Left lobe of liver (tissue), 2 donors: ENCODE data around the gene IL1RL1. TPM values are rescaled to one million over a fixed set of nuclear protein-coding genes. Genes with fewer than 3 reads are reported as not detected.
"Not testable (repeated sequence)": the region's sequence is repeated elsewhere in the genome, so short reads cannot be mapped to it uniquely, and the experiment has no call there.

Experiments used
- ATAC-seq: fragments of 200-7000 bp; cut with Tn5 transposase; one replicate; pipeline ENCODE4 v1.9.1; 2020; ENCODE audit warnings: mild to moderate bottlenecking, moderate library complexity
- DNase-seq: peaks from one replicate; pipeline ENCODE4 v3.0.0-alpha.2; 2020; ENCODE audit warnings: low spot score
- total RNA-seq: library from RNA; stranded (reverse); gene quantifications from one replicate; pipeline ENCODE4 v1.2.1, GENCODE V29; 2021
- donor health status: DM: no; HTN: no; CAD: no; lungs with moderate emphysema.
- donor health status: DM: no; HTN: yes; CAD: no.

IL1RL1 gene
- total RNA-seq, 1 donor from 2014 or later = 2.6 TPM

DNA sequence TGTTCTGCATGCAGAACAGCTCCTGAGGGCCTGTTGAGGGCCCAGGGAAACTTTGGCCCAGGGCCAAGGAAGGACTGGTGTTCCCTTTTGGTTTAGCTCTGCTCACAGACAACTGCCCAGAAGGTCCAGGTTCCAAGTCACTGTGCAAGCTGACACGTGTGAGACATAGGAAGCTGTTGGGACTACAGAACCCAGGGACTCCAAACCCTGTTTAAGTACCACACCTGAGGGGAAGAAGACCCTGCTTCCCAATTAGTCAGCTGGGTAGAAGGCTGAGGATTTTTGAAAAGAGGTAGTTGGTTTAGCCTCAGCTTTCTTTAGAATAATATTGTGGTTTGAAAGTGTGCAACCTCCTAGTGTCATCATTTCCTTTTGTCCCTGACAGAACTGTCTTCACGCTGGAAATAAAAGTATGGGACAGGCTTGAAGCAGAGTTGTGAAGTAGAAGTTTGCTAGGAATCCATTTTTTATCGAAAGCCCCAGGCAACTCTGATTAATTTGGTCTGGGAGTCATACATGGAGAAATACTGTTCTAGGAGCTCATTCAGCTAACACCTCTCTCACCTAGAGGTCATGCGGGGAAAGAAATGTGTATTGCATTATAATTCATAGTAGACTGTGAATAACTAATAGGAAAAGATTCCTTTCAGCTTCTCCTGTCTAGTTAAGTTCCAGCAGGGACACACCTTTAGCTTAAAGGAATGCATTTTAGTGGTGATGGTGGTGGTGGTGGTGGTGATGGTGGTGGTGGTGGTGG lies 19.9 kb upstream of the IL1RL1 start:
- DNase-seq (no peak), ATAC-seq (no peak)

- no peak for DNase-seq
- no peak for ATAC-seq
Measured at GRCh38 chr2:102294802-102295489, 16.4 kb upstream of the IL1RL1 start.

GRCh38 chr2:102295566-102295965 lies 15.8 kb upstream of the IL1RL1 start:
- no peak for ATAC-seq
- no peak for DNase-seq

DNA sequence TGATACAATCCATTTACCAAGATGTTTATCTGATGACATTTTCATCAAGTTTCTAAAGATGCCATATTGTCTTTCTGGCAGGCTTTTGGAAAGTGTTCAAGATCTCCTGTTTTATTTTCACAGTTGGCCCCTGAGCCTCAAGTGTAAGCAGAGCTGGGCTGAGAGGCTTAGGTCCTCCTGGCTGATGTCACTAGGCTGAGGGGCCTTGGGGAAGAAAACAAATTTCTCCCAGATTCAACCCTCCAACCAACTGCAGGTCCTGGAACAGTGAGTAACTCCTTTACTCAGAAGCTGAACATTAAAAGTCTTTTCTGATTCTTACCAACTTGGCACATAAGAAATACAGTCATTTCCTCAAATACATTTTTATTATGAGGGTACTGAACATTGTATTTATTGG lies 14.9 kb upstream of the IL1RL1 start:
- DNase-seq (no peak), ATAC-seq (no peak)

DNA sequence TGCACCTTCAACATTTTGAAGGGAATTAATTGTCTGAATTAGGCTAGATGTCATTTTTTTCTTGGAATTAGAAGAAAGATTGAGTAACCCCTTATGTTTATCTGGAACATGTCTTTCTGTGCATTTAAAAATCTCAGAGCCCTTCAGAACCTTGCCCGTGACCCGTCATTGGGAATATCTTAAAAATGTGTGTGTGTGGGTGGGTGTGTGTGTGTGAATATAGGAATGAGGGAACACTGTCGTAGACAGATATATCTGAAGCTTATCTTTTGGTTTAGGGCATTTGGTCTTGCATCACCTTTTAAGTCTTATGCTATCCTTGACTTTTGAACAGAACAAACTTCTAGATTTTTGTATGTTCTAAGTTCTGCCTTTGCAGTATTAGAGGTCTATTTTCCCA lies 13.5 kb upstream of the IL1RL1 start:
- ATAC-seq (no peak), DNase-seq (no peak)

DNA sequence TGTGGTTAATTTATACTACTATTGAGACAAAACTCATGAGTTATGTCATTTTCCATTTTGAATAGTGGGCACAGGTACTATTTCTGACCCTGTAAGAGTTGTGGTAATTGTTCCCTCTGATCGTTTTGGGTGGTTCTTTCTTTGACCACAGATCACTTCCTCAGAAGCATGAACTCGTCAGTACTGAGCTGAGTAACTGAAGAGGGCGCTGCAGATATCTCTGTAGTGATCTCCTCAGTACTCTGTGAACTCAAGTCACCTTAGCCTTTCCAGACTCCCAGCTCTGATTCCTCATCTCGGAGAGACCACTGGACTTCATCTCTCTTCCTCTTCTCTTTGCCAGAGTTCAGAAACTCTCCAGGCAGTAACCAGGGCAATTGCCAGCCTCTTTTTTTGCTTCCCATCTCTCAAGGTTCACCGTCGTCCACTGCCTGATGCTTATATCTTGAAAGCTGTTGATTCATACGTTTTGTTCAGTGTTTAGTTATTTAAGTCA lies 9.4 kb upstream of the IL1RL1 start:
- no peak for DNase-seq
- ATAC-seq = peak; percentile 39

- no peak for ATAC-seq
Measured at GRCh38 chr2:102302458-102302857, 8.9 kb upstream of the IL1RL1 start.

DNA sequence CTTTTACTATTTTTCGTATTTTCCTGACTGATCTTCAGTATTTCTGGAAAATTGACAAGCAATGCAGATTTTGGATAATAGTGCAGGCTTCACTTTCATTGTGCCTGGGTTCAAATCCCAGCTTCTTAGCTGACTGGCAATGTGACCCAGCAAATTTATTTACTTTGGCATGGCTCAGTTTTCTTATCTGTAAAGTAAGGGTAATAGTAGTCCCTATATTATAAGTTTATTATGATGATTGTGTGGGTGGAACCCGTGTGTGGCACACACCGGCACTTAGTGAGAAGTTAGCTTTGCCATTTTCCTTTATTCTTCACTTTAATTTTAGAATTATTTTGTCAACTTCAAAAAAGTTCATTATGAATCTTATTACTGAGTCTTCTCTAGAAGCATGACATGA lies 7.8 kb upstream of the IL1RL1 start:
- DNase-seq (no peak), ATAC-seq (no peak)

More at GRCh38 chr2:102302458-102302857, 8.9 kb upstream of the IL1RL1 start:
- DNase-seq = no peak

- no peak for DNase-seq
- no peak for ATAC-seq
Measured at GRCh38 chr2:102304268-102304667, 7.1 kb upstream of the IL1RL1 start.

DNA sequence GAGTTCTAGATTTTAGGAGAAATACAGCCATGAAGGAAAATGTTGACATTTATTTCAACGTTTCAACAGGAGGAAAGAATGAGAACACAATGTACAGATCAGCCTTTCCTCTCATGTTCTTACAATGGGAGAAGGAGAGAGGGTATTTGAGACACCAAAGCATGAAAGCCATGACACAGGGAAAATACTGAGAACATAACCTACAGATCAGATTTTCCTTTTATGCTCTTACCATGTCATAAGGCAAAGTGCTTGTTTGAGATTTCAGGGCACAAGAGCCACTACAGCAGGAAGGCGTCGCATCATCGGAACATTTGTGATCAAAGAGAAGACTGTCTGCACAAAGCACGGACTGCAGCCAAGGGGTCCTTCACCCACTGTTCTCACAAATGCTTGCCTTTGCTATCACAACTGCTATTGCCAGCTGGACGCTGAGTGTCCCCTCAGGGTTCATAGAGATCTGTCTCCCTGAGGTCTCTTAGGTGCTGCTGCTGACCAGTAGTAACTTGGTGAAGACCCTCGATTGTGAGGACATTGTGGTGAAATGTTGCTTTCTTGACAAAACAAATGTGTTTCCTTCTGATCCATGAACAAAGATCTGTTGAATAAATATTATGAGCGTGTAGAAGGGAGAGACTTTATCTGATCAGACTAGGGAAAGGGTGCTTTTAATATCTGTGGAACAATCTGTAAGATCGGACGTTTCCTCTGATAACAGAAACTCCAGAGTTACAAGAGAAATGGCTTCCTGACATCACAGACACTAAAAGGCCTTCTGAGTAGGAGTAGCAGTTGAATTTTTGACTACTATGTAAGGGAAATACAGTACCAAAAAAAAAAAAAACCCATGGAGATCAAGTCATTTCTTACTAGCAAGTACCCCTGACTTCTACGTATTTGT lies 6.4 kb upstream of the IL1RL1 start:
- ATAC-seq = no peak
- no peak for DNase-seq

DNA sequence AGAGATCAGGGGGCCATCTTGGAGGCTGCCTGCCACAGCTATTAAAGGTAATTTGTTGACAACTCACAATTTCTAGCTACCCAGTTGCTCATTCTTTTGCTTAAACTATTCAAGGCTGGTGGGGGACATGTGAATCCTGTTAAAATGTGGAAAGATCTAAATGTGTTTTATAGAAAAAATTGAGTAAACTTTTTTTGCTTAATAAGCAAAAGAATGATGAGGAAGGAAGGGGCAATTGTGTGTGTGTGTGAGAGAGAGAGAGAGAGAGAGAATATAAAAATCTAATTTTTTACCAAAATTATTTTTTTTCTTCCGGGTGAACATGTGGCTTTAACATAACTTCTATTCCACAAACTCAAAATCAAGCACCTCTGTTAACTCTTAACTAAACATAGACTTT lies 5.2 kb upstream of the IL1RL1 start:
- no peak for DNase-seq

DNA sequence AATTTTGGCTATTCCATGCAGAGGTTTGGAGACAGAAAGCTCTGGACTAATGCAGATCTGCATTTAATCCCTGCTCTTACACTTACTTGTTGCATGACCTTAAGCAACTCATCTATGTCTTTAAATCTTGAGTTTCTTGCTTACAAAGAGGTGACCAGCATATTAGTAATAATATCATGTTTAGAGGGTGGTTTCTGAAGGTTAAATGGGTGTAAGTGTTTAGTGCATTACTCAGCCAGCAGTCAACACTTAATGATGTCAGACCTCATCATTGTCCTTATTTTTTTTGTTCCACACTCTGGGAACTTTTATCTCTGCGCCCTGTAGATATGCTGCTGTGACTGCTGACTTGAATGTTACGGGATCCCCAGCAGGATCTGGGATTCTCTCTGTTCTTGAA lies 1.7 kb downstream of the IL1RL1 start:
- ATAC-seq (no peak), DNase-seq (no peak)

More for the DNA sequence above, 5.2 kb upstream of the IL1RL1 start:
- ATAC-seq = no peak

DNA sequence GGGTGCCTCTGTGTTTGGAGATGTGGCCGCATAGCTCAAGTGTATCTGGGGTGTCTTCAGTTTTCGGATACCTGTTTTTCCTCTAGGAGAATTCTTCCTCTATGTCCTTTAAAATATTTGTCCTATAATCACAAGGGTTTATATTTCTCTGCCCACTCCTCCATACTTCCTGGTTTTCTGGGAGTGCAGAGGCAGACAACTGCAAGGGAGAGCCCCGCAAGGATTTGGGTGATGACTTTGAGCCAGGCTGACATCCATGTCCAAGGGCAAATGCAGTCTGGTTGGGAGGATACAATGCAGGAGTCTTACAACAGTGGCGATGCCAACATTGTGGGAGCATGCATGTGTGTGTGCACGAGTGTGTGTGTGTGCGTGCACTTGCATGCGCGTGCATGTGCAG lies 2.1 kb downstream of the IL1RL1 start:
- DNase-seq (no peak), ATAC-seq (no peak)

- no peak for ATAC-seq
Measured at GRCh38 chr2:102313950-102314349, 2.6 kb downstream of the IL1RL1 start.

GRCh38 chr2:102315921-102316320 lies 4.6 kb downstream of the IL1RL1 start:
- DNase-seq = no peak
- ATAC-seq = no peak

More at GRCh38 chr2:102313950-102314349, 2.6 kb downstream of the IL1RL1 start:
- no peak for DNase-seq

GRCh38 chr2:102317715-102318114 lies 6.4 kb downstream of the IL1RL1 start:
- no peak for DNase-seq

DNA sequence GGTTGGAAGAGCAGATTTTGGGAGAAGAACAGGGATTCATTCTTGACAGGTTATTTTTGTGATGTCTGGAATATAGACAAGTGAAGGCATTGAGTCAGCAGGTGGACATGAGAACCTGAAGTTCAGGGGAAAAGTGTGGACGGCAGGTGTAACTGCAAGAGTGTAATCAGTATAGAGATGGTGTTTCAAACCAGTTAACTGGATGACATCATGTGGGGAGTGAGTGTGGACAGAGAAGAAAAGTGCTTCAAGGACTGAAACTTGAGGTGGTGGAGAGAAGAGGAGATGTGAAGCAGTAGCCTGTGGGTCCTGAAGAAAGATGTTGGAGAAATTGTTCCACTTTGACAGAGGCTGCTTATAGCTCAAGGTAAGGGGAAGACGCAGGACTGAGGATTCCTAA lies 7.1 kb downstream of the IL1RL1 start:
- DNase-seq = no peak
- no peak for ATAC-seq

More at GRCh38 chr2:102317715-102318114, 6.4 kb downstream of the IL1RL1 start:
- ATAC-seq = no peak

DNA sequence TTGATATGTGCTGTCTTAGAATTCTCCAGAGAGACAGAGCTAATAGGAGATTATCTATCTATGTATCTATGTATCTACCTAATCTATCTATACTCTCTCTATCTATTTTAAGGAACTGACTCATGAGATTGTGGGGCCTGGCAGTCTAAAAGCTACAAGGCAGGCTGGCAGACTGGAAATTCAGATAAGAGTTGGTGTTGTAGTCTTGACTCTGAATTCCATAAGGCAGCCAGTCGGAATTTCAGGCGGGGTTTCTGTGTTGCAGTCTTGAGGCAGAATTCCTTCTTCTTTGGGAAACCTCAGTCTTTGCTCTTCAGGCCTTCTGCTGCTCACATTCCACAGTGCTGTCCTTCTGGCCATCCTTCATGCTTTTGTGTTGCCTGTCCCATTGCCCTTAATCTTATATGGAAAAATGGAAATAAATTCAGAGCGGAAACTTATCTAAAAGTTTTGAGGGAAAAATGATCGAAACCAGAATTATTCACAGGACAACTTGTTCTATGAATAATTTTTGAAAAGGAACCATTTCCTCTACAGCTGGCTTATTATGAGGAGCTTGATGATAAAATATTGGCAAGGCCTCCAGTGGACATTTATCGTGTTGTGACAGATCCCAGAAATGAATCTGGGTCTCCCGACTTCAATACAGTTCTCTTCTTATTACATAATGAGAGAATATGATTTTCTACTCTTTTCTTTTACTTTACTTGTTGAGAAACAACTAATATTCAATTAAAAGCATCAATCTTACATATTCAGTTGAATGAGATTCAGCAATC lies 10.8 kb downstream of the IL1RL1 start:
- no peak for ATAC-seq
- no peak for DNase-seq

DNA sequence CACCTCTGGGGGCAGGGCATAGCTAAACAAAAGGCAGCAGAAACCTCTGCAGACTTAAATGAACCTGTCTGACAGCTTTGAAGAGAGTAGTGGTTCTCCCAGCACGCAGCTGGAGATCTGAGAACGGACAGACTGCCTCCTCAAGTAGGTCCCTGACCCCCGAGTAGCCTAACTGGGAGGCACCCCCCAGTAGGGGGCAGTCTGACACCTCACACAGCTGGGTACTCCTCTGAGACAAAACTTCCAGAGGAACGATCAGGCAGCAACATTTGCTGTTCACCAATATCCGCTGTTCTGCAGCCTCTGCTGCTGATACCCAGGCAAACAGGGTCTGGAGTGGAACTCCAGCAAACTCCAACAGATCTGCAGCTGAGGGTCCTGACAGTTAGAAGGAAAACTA lies 13.6 kb downstream of the IL1RL1 start:
- DNase-seq, ATAC-seq: not testable (repeated sequence)

DNA sequence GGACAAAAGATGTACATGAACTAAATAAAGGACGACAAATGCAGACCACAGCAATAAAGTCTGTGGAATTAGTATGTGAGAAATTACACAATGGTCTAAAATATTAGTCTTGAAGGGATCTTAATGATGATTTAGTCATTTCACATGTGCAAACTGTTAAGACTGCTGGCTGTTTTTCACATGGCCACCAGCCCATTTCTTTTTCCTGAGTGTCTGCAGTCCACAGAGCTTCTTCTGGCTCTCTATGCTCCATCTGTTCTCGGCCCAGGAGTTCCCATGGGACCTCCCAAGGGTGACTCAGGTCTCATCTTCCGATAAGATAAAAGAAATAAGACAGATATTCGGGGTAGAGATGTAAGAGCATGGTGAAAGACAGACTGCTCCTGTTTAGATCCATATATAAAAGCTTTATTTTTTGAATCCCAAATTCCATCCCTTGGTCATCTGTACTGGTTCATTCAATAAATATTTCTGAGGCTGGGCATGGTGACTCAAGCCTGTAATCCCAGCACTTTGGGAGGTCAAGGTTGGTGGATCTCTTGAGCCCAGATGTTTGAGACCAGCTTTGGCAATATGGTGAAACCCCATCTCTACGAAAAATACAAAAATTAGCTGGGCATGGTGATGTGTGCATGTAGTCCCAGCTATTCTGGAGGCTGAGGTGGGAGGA lies 20.1 kb downstream of the IL1RL1 start:
- ATAC-seq (no peak), DNase-seq (no peak)
